ENCODE results near the gene WWC1. TPM values are rescaled to one million over a fixed set of nuclear protein-coding genes. Genes with fewer than 3 reads are reported as not detected.

Gene WWC1
- total RNA-seq, 1 experiment from 2014 or later: 52.6 TPM

DNA sequence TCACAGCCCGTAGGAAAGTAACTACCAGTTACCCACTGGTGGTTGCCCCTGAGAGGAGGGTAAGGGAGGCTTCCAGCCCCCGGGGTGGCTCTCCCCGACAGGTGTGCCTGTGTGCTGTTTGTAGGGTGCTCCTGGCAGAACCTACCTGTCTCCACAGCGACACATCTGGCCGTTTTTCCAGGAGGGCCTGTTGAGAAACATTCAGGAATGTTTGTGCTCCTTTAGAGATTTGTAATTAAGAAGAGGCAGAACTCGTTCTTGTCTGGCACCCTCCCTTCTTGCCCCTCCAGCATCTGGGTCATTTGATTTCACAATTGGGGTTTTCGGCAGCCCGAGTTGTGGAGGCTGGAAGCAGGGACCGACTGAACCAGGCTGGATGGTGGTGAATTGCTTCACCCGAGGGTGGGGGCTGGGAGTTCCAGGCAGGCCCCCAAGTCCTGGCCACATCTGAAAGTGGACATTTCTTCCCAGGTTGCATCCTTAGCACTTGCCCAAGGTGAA lies 74.2 kb downstream of the WWC1 start:
- BruUV-seq (replicated peaks): no TSS peak
- Histone ChIP-seq H3K4me1 (ENCODE audit: control insufficient read depth in 1 of 2, insufficient read depth in 2 of 2, low read length in 2 of 2) (peaks cover 32 to 59% of the 10 kb centered on the region in 2 experiments), H3K9ac (ENCODE audit: low read length) (peak overlapping the region; percentile 7; the same call in 1 of the 2 replicates), H3K4me3 (replicated peaks in 1 of 2; ENCODE audit: low read depth in 1 of 2, low read length in 2 of 2) (no peak overlapping the region), H2AFZ (ENCODE audit: low read depth, low read length, poor library complexity, severe bottlenecking) (no peak overlapping the region), H3K9me2 (ENCODE audit: insufficient read depth) (no peaks in the 10 kb centered on the region), H3K4me2 (ENCODE audit: low read length) (peak overlapping the region; percentile 34), H4K20me1 (ENCODE audit: insufficient read depth) (peaks cover 5% of the 10 kb centered on the region; the same call in 1 of the 2 replicates), H3K36me3 (ENCODE audit: control insufficient read depth in 1 of 2, insufficient read depth in 2 of 2, low read length in 2 of 2) (no peaks in the 10 kb centered on the region), H3K27ac (ENCODE audit: low read depth, low read length) (peak overlapping the region; percentile 7; the same call in 1 of the 2 replicates), H3K27me3 (ENCODE audit: insufficient read depth, low read length) (no peaks in the 10 kb centered on the region), H3K9me3 (ENCODE audit: control insufficient read depth in 1 of 2, insufficient read depth in 1 of 2, low read depth in 1 of 2, low read length in 2 of 2) (no peaks in the 10 kb centered on the region), H3K79me2 (ENCODE audit: insufficient read depth, low read length) (peaks cover 83% of the 10 kb centered on the region)
- ChIA-PET POLR2A (no interaction called here), RAD21 (ENCODE audit: low non-redundant PET in 1 of 2, low total read pairs in 2 of 2, uncharacterized antibody in 2 of 2, unreplicated experiment in 2 of 2) (no interaction called here), CTCF (no interaction called here)
- ATAC-seq: peak; percentile 73
- TF ChIP-seq CEBPB (IDR thresholded peaks at IDR 0.05; ENCODE audit: low read depth) (peak; percentile 65), CBX3 (IDR thresholded peaks at IDR 0.05; ENCODE audit: low read depth) (no peak), SIN3A (IDR thresholded peaks at IDR 0.05; ENCODE audit: low read depth) (no peak), RAD21 (IDR thresholded peaks at IDR 0.05; ENCODE audit: low read depth) (peak; percentile 51)
- TF ChIP-seq, protein P1, sequence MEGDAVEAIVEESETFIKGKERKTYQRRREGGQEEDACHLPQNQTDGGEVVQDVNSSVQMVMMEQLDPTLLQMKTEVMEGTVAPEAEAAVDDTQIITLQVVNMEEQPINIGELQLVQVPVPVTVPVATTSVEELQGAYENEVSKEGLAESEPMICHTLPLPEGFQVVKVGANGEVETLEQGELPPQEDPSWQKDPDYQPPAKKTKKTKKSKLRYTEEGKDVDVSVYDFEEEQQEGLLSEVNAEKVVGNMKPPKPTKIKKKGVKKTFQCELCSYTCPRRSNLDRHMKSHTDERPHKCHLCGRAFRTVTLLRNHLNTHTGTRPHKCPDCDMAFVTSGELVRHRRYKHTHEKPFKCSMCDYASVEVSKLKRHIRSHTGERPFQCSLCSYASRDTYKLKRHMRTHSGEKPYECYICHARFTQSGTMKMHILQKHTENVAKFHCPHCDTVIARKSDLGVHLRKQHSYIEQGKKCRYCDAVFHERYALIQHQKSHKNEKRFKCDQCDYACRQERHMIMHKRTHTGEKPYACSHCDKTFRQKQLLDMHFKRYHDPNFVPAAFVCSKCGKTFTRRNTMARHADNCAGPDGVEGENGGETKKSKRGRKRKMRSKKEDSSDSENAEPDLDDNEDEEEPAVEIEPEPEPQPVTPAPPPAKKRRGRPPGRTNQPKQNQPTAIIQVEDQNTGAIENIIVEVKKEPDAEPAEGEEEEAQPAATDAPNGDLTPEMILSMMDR (IDR thresholded peaks at IDR 0.05 in 2 of 3, conservative IDR thresholded peaks at IDR 0.05 in 1 of 3; ENCODE audit: borderline replicate concordance in 1 of 3, insufficient read depth in 1 of 3, low read depth in 2 of 3, low read length in 2 of 3): peak; percentile 27 to 67 (median 57); a peak in 5 of 6 replicates
- DNase-seq (ENCODE audit: low read depth, low spot score): peak; percentile 35
- intact Hi-C loops (cut with micrococcal nuclease): no loop called here

DNA sequence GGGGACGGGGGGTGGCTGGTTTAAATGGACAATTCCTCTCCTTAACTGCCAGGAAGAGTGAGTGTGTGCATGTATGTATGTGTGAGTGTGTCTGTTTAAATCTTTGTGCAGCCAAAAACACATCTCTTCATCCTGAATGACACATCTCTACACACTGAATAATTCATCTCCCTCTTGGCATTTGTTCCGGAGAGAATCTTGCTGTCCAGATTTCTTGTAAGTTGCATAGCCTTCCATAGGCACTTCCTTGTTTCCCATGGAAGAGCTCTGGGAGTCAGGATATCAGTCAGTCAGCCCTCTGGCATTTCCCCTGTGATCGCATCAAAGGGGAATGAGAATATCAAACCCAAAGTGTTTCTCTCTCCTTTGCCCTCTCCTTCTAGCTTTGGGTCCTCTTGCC lies 74.7 kb downstream of the WWC1 start:
- intact Hi-C loops (cut with micrococcal nuclease): no loop called here
- ATAC-seq (no peak), DNase-seq (ENCODE audit: low read depth, low spot score) (no peak)
- no peak overlapping the region for H3K4me3 ChIP-seq (replicated peaks in 1 of 2; ENCODE audit: low read depth in 1 of 2, low read length in 2 of 2)
- no peaks in the 10 kb centered on the region for H3K9me3 ChIP-seq (ENCODE audit: control insufficient read depth in 1 of 2, insufficient read depth in 1 of 2, low read depth in 1 of 2, low read length in 2 of 2)
- H2AFZ ChIP-seq (ENCODE audit: low read depth, low read length, poor library complexity, severe bottlenecking): no peak overlapping the region
- H3K27ac ChIP-seq (ENCODE audit: low read depth, low read length): peak overlapping the region; percentile 7; the same call in 1 of the 2 replicates
- RAD21 ChIA-PET (ENCODE audit: low non-redundant PET in 1 of 2, low total read pairs in 2 of 2, uncharacterized antibody in 2 of 2, unreplicated experiment in 2 of 2): no interaction called here
- peaks cover 83% of the 10 kb centered on the region for H3K79me2 ChIP-seq (ENCODE audit: insufficient read depth, low read length)
- peak overlapping the region; percentile 34 for H3K4me2 ChIP-seq (ENCODE audit: low read length)
- no peaks in the 10 kb centered on the region for H3K9me2 ChIP-seq (ENCODE audit: insufficient read depth)
- peak overlapping the region; percentile 7; the same call in 1 of the 2 replicates for H3K9ac ChIP-seq (ENCODE audit: low read length)
- H4K20me1 ChIP-seq (ENCODE audit: insufficient read depth): peaks cover 5% of the 10 kb centered on the region; the same call in 1 of the 2 replicates
- TF ChIP-seq, protein P2, sequence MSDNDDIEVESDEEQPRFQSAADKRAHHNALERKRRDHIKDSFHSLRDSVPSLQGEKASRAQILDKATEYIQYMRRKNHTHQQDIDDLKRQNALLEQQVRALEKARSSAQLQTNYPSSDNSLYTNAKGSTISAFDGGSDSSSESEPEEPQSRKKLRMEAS (IDR thresholded peaks at IDR 0.05): no peak
- no peak for TF ChIP-seq POLR2AphosphoS5 (IDR thresholded peaks at IDR 0.05; ENCODE audit: low read depth, low read length)
- TF ChIP-seq, protein P3, sequence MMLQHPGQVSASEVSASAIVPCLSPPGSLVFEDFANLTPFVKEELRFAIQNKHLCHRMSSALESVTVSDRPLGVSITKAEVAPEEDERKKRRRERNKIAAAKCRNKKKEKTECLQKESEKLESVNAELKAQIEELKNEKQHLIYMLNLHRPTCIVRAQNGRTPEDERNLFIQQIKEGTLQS (IDR thresholded peaks at IDR 0.05): no peak
- TF ChIP-seq ZFX (IDR thresholded peaks at IDR 0.05): no peak
- TF ChIP-seq RAD21 (IDR thresholded peaks at IDR 0.05; ENCODE audit: low read depth): no peak
- no peak for TF ChIP-seq POLR2A (IDR thresholded peaks at IDR 0.05; ENCODE audit: borderline replicate concordance, extremely low read depth, insufficient read depth, insufficient read length)
- no peak for TF ChIP-seq SP1 (IDR thresholded peaks at IDR 0.05; ENCODE audit: low read depth)
- no peak for TF ChIP-seq EZH2 (IDR thresholded peaks at IDR 0.05)
- no peak for TF ChIP-seq ELF1 (IDR thresholded peaks at IDR 0.05; ENCODE audit: borderline replicate concordance, low read depth)
- no peak for TF ChIP-seq SRF (IDR thresholded peaks at IDR 0.05; ENCODE audit: low read depth)
- TF ChIP-seq, protein P4, sequence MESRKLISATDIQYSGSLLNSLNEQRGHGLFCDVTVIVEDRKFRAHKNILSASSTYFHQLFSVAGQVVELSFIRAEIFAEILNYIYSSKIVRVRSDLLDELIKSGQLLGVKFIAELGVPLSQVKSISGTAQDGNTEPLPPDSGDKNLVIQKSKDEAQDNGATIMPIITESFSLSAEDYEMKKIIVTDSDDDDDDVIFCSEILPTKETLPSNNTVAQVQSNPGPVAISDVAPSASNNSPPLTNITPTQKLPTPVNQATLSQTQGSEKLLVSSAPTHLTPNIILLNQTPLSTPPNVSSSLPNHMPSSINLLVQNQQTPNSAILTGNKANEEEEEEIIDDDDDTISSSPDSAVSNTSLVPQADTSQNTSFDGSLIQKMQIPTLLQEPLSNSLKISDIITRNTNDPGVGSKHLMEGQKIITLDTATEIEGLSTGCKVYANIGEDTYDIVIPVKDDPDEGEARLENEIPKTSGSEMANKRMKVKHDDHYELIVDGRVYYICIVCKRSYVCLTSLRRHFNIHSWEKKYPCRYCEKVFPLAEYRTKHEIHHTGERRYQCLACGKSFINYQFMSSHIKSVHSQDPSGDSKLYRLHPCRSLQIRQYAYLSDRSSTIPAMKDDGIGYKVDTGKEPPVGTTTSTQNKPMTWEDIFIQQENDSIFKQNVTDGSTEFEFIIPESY (IDR thresholded peaks at IDR 0.05; ENCODE audit: extremely low read depth, insufficient replicate concordance, low read length): no peak
- TF ChIP-seq JUND (IDR thresholded peaks at IDR 0.05): no peak
- no peak for TF ChIP-seq TCF7L2 (IDR thresholded peaks at IDR 0.05; ENCODE audit: borderline replicate concordance, extremely low read depth, insufficient read depth, insufficient read length)
- no peak for TF ChIP-seq CEBPB (IDR thresholded peaks at IDR 0.05; ENCODE audit: low read depth)
- peaks cover 27 to 54% of the 10 kb centered on the region in 2 experiments for H3K4me1 ChIP-seq (ENCODE audit: control insufficient read depth in 1 of 2, insufficient read depth in 2 of 2, low read length in 2 of 2)
- POLR2A ChIA-PET: no interaction called here
- H3K36me3 ChIP-seq (ENCODE audit: control insufficient read depth in 1 of 2, insufficient read depth in 2 of 2, low read length in 2 of 2): no peaks in the 10 kb centered on the region
- H3K27me3 ChIP-seq (ENCODE audit: insufficient read depth, low read length): no peaks in the 10 kb centered on the region
- CTCF ChIA-PET: no interaction called here
- BruUV-seq (replicated peaks): no TSS peak
